NCI-H1092 (cell line): ENCODE results near the gene MYH9.

Experiments
- DNase-seq: peaks from one replicate; lab custom pipeline; 2025; lab: John Stamatoyannopoulos, UW

MYH9 gene

DNA sequence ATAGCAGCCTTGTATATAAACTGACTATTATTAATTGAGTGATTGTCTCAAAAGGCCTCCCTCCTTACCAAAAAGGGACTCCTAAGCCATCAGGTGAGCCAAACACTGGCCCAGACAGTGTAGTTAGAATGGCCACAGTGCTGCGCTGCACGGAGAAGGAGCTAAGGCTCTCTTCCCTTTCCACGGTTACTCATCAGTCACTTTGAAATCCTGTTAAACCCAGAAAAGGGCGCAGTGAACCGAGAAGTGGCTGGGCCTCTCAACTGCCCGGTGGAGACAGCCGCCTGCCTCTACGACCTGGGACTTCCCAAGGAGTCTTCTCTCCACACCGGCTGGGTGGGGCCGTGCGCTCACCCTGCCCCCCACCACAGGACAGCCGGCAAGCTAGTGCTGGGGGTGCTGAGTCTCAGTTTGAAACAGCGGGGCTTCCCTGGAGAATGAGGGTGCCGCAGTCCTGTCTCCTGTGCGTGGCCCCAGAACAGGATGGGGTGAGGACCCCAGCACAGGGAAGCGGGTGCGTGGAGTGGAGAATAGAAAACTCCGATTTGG, 1.3 kb downstream of the MYH9 start:
- peak; percentile 35 for DNase-seq

DNA sequence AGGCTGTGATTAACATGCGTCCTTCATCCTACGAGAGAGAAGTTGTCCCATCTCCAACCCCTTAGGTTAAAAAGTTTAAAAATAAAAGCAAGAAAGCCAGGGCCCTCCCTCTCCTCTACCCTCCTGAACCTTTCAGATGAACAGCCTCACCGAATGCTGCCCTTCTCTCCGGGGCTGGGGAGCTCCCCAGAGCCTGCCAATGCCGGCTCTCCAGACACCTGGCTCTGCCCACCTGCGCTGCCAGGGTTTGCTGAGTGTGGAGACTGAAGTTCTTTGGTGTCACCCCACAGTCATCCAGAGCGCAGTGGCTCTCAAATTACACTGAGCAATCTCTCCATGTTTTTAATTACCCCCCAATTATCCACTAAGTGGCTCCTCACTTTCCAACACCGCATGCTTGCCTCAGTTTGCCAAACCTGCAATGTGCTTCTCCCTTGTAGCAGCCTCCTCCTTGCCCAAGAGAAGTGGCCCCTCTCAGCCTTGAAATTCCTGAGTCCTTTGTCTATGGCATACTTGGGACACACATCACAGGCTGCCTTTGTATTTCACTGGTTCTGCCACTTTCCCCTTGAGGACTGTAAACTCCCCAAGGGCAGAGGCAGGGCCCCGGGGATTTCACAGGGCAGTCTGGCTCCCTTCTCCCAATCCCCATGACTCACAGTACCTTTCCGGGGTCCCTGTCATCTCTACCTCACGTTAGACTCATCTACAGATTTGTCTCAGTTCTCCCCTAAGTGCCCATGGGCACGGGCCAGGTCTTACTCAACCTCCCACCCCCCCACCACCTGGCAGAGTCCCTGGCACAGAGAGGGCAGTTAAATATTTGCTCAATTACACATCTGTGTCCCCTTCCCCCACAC, 2.0 kb downstream of the MYH9 start:
- DNase-seq: peak; percentile 34

DNA sequence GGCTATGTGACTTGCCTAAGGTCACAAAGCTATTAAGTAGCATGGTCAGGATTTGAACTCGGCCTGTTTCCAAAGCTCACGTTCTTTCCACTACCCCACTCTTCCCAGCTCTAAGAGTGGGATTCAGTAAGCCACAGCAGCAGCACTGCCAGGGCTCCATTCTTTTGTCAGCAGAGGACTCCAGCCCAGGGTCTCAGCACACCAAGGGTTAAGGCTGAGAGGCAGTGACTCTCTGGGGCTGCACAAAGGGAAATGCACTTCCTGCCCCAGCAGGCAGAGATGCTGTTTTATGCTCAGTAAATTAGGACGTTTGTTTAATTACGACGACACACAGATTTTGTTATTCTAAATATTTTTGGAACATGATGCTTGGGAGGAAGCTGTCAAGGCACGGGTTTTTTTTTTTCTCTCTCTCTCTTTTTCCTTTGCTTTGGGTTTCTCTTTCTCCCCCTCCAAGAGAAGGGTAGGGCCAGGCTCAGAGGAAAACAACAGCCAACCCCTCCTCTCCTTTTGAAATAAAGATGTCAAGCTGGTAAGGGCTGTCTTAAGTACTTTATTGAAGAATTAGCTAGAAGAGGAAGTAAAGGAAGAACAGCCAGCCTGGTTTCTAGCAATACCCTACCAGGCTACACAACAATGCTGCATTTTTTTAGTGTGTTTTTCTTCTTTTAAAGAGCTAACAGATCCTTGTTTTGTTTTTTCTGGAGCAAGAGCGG, 2.8 kb downstream of the MYH9 start:
- DNase-seq: no peak

DNA sequence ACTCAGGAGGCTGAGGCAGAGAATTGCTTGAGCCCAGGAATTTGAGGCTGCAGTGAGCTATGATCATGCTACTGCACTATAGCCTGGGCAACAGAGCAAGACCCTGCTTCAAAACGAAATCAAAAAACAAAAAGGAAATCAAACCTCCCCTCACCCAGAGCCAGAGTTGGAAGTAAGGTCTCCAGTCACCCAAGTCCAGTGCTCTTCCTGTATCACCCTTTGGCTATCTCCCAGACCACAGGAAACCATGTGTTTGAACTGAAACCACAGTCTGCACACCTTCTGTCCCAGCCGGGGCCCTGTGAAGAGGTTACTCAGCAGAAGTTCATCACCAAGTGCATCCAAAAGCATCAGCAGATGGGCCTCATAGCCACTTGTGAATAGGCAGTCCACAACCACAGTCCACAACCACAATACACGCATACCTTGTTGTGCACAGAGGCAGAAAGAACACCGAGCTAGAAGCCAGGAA, 4.6 kb downstream of the MYH9 start:
- DNase-seq: no peak

DNA sequence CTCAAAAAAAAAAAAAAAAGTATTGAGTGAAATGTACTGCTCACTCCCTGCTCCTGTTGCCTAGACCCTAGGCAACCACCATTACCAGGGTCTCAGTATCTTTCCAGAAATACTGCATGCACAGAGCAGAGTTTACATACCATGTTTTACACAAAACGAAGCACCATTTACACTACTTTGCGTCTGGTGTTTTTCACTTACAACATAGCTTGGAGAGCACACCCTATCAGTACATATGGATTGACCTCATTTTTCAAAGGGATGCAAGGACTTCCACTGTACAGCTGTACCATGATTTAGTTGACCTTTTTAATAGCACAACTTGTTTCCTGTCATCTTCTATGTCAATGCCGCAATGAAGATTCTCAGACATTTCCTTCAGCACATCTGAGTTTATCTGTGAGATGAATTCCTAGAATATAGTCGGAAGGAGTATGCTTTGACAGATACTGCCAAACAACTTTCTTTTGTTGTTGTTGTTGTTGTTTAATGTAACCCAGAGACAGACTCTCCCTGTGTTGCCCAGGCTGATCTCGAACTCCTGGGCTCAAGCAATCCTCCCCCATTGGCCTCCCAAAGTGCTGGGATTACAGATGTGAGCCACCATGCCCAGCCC, 6.1 kb downstream of the MYH9 start:
- DNase-seq: no peak

DNA sequence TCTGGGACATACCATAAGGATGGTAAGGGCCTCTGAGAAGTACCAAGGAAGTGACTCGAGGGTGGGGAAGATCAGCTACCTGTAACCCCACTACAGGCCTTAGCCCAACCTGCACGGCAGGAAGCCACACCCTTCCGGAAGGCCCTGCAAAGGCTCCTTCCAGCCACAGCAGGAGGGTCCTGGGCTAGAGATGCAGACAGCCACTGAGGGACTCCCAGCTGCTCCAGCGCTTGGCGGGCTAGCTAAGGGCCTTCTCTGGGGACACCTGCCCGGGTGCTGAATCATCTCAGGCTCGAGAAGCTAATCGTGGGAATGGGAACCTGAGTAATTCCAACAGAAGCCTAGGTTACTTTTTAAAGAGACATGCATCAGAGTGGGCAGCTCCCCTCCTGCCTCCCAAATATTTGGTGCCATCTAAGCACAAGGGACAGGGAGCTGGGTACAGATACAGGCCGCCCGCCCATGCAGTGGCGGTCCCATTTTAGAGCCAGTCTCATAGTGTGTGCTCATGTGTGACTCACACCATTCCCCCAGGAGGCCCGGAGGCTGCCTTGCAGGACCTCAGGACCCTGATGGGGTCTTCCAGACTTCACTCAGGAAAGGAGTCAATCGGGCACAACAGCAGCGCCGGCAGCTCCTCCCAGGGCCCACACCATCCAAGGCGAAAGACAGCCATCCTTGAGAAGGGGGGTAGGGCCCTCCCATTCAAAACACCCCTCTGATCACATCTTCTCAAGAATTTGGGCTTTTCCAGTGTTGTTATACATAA, 8.0 kb downstream of the MYH9 start:
- no peak for DNase-seq

DNA sequence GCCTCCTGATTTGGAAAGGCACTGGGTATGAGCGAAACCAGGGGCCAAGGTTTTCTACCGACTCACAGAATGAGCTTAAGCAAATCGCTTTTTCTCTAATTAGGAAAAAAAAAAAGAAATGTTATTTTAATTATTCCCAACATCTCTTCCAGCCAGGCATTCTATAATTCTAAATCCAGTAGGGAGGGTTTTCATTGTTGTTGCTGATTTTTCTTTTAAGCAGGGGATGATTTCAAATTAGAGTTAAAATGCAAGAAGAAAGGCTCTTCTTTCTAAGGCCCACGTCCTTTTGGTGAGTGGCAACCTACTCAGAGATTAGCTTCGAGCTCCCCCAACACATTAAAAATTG, 8.9 kb downstream of the MYH9 start:
- DNase-seq: no peak

DNA sequence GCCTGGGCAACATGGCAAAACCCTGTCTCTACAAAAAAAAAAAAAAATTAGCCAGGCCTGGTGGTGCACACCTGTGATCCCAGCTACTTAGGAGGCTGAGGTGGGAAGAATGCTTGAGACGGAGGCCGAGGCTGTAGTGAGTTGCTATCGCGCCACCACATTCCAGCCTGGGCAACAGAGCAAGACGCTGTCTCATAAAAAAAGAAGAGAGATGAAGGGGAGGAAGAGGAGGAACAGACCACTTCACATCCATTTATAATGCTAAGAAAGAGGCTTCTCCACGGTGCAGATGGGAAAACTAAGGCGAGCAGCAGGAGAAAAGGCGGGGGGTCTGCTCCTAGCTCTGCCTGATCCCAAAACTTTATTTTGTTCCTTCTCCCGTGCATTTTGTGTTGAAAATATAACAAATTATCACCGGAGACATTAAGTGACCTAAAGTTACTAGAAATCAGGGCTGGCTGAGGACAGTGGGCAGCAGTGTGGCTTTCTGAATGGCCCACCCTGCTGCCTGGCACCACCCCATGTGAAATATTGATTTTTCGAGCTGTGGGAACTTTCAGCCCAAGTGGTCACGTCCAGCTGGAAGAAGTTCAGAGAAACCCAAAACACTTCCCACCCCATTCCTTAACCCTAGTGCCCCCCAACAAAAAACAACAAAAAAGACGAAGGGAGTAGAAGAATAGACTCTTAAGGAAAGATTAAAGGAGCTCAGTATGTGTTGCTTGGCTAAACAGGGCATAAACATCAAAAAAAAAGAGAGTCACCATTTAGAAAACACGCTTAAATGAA, 9.5 kb downstream of the MYH9 start:
- DNase-seq: no peak

DNA sequence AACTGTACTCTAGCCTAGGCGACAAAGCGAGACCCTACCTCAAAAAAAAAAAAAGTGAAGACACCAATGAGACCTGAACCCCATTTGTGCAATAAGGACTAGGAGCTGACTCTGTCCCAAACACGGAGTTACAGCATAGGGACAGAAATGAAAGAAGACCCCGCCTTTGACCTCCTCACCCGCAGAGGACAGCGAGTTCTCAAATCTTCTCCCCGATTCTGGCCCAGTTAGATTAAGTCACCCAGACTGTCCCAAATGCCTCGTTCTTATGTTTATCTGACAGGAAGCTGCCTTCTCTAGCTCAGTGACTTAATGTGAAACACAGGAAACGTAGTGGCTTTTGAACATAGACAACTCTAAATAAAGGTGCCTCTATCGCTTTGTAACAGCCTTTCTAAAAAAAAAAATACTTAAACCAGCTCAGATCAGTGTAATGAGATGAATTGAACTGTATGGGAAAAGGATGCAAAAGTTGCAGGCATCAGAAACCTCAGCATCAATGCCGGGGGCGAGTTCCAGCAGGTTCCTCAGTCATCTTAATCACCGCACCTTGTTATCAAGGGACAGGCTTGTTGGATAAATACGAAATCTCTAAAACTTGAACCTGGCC, 10.6 kb downstream of the MYH9 start:
- no peak for DNase-seq

DNA sequence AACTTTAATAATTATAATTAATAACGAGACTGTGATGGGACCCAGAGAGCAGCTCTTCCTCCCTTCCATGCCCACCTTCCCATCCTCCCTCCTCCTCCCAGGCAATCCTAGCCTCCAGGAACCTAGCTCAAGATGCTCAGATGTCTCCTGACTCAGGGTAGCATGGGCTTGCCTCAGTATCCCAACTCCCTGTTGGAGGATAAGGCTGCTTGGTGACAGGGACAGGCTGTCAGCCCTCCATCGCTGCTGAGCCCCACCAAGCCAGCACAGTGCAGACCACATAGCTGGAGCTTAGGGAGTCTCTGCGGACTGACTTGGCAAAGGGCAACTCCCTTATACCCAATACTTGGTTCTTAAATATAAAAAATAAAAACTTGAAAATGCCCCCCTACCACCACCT, 11.5 kb downstream of the MYH9 start:
- DNase-seq: no peak

DNA sequence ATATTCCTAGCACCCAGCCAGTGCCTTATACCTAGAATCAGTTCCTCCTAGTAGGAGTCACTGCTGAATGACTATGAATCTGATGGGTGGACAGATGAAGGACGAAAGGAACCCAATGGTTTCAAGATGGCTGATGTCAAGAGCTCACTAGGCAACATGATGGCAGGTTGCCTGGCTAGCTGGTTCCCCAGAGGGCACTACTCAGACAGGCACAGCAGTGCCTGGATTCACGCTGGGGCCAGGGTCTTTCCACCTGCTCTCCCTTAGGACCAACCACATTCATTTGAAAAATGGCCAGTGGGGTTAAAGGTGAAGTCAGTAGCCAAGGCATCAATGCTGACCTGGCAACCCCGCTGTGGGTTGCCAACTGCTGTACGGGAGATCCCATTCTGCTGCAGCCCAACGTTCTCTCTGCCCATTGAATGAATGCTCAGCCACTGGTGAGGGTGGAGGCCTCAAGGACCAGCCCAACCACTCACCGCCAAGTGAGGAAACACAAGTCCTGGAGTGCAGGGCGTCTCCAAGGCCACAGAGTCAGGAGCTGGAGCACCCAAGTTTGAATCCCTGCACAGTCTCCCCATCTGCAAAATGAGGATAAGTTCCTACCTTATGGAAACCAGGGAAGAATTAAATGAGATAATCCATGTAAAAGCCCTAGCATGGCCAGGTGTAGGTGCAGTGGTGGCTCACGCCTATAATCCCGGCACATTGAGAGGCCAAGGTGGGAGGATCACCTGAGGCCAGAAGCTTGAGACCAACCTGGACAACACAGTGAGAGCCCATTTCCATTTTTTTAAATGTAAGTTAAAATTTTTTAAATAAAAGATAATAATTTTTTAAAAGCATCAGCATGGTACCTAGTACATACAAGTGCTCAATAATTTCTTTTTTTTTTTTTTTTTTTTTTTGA, 12.4 kb downstream of the MYH9 start:
- no peak for DNase-seq

DNA sequence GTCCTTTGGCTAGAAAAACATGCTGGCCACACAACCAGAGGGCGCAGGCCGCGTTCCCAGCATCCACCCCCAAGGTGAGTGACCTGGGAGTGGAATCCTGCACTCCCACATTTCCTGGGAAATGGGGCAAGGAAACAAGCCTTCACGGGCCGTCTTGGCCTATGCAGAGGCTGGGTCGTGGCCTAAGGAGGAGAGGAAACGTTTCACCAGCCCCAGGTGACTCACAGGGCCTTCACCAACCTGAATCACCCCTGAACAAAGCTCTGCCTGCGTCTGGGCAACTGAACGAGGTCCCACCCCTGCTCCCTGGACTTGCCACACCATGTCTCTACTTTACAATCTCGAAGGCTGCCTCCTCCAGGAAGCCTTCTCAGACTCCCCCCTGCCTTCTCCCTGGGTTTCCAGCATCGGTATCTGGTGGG, 13.2 kb downstream of the MYH9 start:
- DNase-seq: no peak

DNA sequence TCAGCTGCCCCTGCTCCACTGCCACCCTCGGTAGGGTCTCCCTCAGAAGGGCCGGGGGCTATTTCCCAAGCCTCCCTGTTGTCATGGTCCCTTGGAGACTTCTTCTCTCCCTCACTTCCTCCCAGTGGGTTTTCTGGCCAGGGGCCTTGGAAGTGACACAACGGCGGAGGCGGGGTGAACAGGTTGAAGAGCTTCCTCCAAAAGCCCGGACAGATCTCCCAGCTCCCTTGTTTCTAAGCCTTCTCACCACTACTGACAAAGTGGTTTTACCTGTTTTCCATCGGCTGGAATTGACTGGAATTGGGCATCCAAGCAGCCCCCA, 14.5 kb downstream of the MYH9 start:
- DNase-seq: no peak

DNA sequence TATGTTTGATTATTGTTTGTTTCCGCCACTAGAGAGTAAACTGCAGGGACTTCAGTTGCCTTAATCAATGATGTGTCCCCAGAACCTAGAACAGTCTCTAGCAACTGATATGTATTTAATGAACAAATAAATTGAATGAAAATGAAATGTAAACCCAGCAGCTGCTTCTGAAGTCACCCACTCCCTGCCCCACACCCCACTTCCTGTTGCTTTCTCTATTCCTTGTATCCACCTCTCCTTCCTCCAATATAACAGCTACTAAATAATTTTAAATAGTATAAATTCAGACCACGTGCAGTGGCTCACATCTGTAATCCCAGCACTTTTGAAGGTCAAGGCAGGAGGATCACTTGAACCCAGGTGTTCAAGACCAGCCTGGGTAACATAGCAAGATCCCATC, 15.8 kb downstream of the MYH9 start:
- no peak for DNase-seq

DNA sequence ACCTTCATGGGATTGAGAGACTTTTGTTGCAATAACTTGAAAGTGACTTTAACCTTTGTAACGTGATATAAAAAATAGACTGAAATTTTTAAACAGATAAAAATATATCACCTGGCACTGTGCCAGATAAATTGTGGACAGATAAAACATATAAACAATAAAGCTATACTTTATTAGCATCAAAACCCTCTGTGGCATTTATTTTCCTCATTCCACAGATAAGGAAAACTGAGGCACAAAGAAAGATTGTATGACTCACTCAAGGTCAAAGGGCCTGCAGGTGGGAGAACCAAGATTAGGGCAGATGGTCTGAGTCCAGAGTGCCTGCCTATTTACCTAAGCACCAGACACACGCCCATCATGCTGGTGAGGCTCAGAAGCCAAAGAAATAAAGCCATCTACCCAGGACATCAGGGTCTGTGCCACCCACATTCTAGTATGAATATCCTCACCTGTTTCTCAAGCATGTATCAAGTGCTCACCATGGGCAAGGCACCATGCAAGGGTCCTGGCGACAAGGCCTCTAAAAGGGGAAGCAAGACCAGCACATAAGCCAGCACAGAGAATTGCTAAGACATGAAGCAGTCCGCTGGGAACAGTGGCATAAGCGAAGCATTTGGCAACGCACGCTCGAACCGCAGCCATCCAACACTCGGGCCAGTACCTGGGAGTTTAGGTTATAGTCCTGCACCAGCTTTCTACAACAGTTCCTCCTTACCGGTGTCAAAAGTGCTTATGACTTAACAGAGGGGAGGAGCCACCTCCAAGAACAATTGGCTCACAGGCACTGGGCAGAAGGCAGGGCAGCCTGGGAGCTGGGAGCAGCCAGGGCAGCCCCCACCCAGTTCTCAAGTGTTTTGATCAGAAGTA, 17.6 kb downstream of the MYH9 start:
- no peak for DNase-seq

DNA sequence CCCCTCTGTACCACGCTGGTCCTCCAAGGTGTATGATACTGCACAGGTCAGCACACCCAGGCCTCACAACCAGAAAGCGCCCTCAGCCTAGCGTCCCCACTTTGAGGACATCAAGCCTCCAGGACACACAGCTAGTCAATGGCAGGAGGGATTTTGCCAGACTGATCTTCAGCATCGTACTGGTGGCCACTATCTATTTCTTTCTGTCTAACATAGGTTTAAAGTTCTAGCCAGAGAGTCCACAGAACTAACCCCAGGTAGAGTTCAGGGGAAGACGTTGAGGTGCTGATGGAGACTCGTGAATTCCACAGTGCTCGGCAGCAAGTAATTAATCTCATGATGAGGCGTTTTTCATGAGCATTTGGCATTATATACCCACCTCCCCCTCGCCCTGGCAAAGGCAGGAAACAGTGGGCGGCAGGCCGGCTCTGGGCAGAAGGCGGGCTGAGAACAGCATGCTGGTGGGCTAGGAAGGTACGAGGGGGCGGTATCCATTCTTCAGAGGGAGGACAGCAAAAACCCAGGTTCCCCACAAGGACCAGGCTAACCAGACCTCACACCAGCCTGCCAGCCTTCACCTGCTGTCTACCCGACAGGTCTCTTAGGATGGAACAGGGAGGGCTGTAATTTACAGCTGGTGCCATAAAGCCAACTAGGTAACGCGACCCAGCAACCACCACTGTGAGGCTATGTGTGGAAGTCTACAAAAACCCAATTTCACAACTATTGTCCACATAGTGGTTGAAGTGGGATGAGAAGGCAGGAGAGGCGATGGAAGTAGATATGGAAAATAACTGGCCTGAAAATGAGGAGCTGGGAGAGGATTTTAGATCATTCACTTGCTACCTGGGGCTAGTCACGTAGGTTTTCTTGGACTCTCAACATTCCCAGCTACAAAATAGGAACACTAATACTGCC, 18.5 kb downstream of the MYH9 start:
- DNase-seq: no peak

DNA sequence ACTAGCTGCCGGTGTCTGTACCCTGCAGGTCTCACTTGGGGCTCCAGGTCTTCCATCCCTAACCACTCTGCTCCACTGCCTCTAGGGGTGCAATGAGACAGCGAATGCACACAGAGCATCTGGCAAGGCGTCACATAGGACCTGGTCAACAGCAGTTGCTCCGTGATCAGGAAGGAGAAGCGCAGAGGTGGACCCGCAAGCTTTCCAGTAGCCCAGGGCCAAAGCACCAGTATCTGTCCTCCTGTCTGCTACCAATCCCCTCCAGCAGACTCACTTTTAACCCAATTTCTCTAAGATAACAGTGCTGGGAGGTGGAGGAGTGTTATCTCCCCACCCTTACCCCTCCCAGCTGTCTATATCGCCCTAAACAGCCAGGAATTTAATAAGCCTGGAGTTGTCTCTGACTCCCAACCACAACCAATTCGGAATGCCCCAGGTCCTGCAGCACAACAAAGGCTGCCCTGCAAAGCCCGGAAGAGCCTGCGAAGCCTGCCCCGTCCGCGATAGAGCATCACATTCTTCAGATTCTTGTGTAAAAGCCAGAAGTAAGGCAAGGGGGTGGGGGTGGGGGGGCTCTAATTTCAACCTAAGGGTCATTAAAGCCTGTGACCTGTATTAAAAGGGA, 19.3 kb downstream of the MYH9 start:
- no peak for DNase-seq
